Endodermal cell (in vitro differentiated cells): ENCODE measurements around the gene ARHGEF2. TPM values are rescaled to one million over a fixed set of nuclear protein-coding genes. Genes with fewer than 3 reads are reported as not detected.

Experiments used
- DNase-seq: peaks from one replicate; pipeline ENCODE4 v3.0.0-alpha.2; 2017
- H3K27ac ChIP-seq: 2 replicates; pipeline ENCODE4 v1.5.1; 2013; ENCODE audit warnings: mild to moderate bottlenecking, low read depth, low read length, moderate library complexity
- H3K27me3 ChIP-seq: 2 replicates; pipeline ENCODE4 v1.6.1; 2013; ENCODE audit warnings: mild to moderate bottlenecking, low read length, moderate library complexity; ENCODE audit not compliant: insufficient read depth, control insufficient read depth, poor library complexity, severe bottlenecking
- H3K36me3 ChIP-seq: 2 replicates; pipeline ENCODE4 v1.7.0; 2013; ENCODE audit warnings: mild to moderate bottlenecking, low read length, moderate library complexity; ENCODE audit not compliant: control insufficient read depth, insufficient read depth
- H3K4me1 ChIP-seq: one replicate; pipeline ENCODE4 v1.7.0; 2013; ENCODE audit warnings: low read length; ENCODE audit not compliant: control insufficient read depth, insufficient read depth
- H3K4me3 ChIP-seq: 2 replicates; pipeline ENCODE4 v1.5.1; 2013; ENCODE audit warnings: mild to moderate bottlenecking, low read length, moderate library complexity
- H3K9ac ChIP-seq: 2 replicates; pipeline ENCODE4 v1.6.1; 2013; ENCODE audit warnings: mild to moderate bottlenecking, low read length, moderate library complexity; ENCODE audit not compliant: poor library complexity, severe bottlenecking; ENCODE audit errors: extremely low read depth
- H3K9me3 ChIP-seq: 2 replicates; pipeline ENCODE4 v1.6.1; 2013; ENCODE audit warnings: mild to moderate bottlenecking, low read length, moderate library complexity; ENCODE audit not compliant: control insufficient read depth
- H3K27ac Mint-ChIP-seq: 2 replicates; pipeline ENCODE4 v1.8.0; 2020; ENCODE audit warnings: mixed read lengths
- H3K27me3 Mint-ChIP-seq: 2 replicates; pipeline ENCODE4 v1.8.0; 2021; ENCODE audit warnings: mild to moderate bottlenecking, mixed read lengths; ENCODE audit not compliant: insufficient read depth
- H3K36me3 Mint-ChIP-seq: 2 replicates; pipeline ENCODE4 v1.8.0; 2020; ENCODE audit warnings: low read depth, mixed read lengths
- H3K4me1 Mint-ChIP-seq: 2 replicates; pipeline ENCODE4 v1.8.0; 2020; ENCODE audit warnings: mixed read lengths
- H3K4me3 Mint-ChIP-seq: 2 replicates; pipeline ENCODE4 v1.8.0; 2020; ENCODE audit warnings: mild to moderate bottlenecking, moderate library complexity, mixed read lengths
- H3K9me3 Mint-ChIP-seq: 2 replicates; pipeline ENCODE4 v1.8.0; 2020; ENCODE audit warnings: mild to moderate bottlenecking, mixed read lengths
- CTCF ChIP-seq: fragments of 200-600 bp; sonication (generic); conservative IDR thresholded peaks from 2 replicates; pipeline ENCODE4 v1.5.0; 2021; ENCODE audit warnings: antibody characterized with exemption, mild to moderate bottlenecking
- WGBS, 2 experiments: methylation state at CpG; one replicate each; pipeline versions ENCODE4 v1.1.5 to v1.1.7; 2013; ENCODE audit warnings: missing lambda C conversion rate in 2 of 2, mixed read lengths in 1 of 2; ENCODE audit not compliant: insufficient coverage in 1 of 2, insufficient read length in 1 of 2; 5-methylcytosine and 5-hydroxymethylcytosine counted together
- microRNA-seq: library from miRNA; unstranded; fragments of <30 nt; microRNA quantifications from one replicate; pipeline ENCODE4 v1.2.0, GENCODE V29; 2020; ENCODE audit warnings: borderline microRNAs expressed
- total RNA-seq, 2 donors: library from RNA; stranded (reverse); fragmentation: NEBNext Ultra II Directional in 1 of 2; extraction: Animal tissue kit (Norgen Biotek cat#: 25700) in 1 of 2; gene quantifications; 2 replicates in 1 of 2; 3 replicates in 1 of 2; pipeline ENCODE4 v1.2.1, GENCODE V29; 2021

ARHGEF2 gene
- total RNA-seq, 2 donors from 2014 or later: 134 to 147 TPM

GRCh38 chr1:155897746-155898145, 80.6 kb downstream of the ARHGEF2 start:
- Mint-ChIP-seq H3K9me3 (no peaks in the 10 kb centered on the region), H3K4me3 (no peak overlapping the region), H3K36me3 (peaks cover 41% of the 10 kb centered on the region), H3K27ac (no peak overlapping the region), H3K27me3 (no peaks in the 10 kb centered on the region), H3K4me1 (no peaks in the 10 kb centered on the region)
- TF ChIP-seq CTCF: no peak
- Histone ChIP-seq H3K36me3 (peaks cover 46% of the 10 kb centered on the region), H3K9ac (no peak overlapping the region), H3K27ac (no peak overlapping the region), H3K9me3 (no peaks in the 10 kb centered on the region), H3K27me3 (no peaks in the 10 kb centered on the region), H3K4me1 (no peaks in the 10 kb centered on the region), H3K4me3 (no peak overlapping the region)
- 100% methylated on average over 1 of the region's 1 CpG; no CpG with 5 or more reads in 1 of the 2 experiments for WGBS, 2 experiments
- no peak for DNase-seq

Small RNA genes lying within 50 kb of the gene (microRNA-seq; reads per million reads assigned to microRNA genes)
- not detected for gene MIR6738

Other genes with a start within 250 kb of the ARHGEF2 start
- 10 to 100 TPM; 62.7 to 64.6 TPM for gene GON4L, start 121.3 kb downstream of the ARHGEF2 start, total RNA-seq
- 1 to 10 TPM in 1 of 2 donors, under 1 TPM in 1; 0.40 to 5.0 TPM for gene SYT11, start 119.0 kb downstream of the ARHGEF2 start, total RNA-seq
- 10 to 100 TPM; 26.0 to 39.2 TPM for gene RIT1, start 67.2 kb downstream of the ARHGEF2 start, total RNA-seq
- gene KHDC4, start 44.1 kb downstream of the ARHGEF2 start, total RNA-seq: 10 to 100 TPM; 67.7 to 76.2 TPM
- gene RXFP4, start 36.9 kb downstream of the ARHGEF2 start, total RNA-seq: not detected
- 100 to 1,000 TPM; 193 TPM for gene SSR2, start 42.4 kb upstream of the ARHGEF2 start, total RNA-seq
- gene UBQLN4, start 75.3 kb upstream of the ARHGEF2 start, total RNA-seq: 10 to 100 TPM; 56.4 to 62.4 TPM
- gene LAMTOR2, start 76.2 kb upstream of the ARHGEF2 start, total RNA-seq: 100 to 1,000 TPM in 1 of 2 donors, 10 to 100 TPM in 1; 84.4 to 101 TPM
- 10 to 100 TPM; 82.0 to 84.4 TPM for gene RAB25, start 82.6 kb upstream of the ARHGEF2 start, total RNA-seq
- gene MEX3A, start 103.9 kb upstream of the ARHGEF2 start, total RNA-seq: 10 to 100 TPM; 91.8 to 94.3 TPM
- gene LMNA, start 136.2 kb upstream of the ARHGEF2 start, total RNA-seq: 10 to 100 TPM; 41.2 to 42.0 TPM
- 10 to 100 TPM in 1 of 2 donors, 1 to 10 TPM in 1; 6.4 to 10.3 TPM for gene SEMA4A, start 175.0 kb upstream of the ARHGEF2 start, total RNA-seq
- 10 to 100 TPM; 20.9 to 22.7 TPM for gene SLC25A44, start 215.6 kb upstream of the ARHGEF2 start, total RNA-seq
- 100 to 1,000 TPM; 119 TPM for gene PMF1, start 234.5 kb upstream of the ARHGEF2 start, total RNA-seq